Mucosa of gallbladder (tissue), 1 donor: Measurements from ENCODE around the gene KCNE4. TPM values are rescaled to one million over a fixed set of nuclear protein-coding genes. Genes with fewer than 3 reads are reported as not detected.
A peak's percentile ranks its signal among the peaks of the same experiment; 100 is the strongest.

ENCODE experiments used
- DNase-seq: peaks from one replicate; pipeline ENCODE4 v3.0.0-alpha.2; 2020; ENCODE audit warnings: low spot score
- total RNA-seq: library from RNA; stranded (reverse); gene quantifications from one replicate; pipeline ENCODE4 v1.2.1, GENCODE V29; 2021
- donor health status: DM: no; HTN: no; CAD: no.

The KCNE4 gene
- total RNA-seq, 1 donor from 2014 or later = 7.4 TPM

DNA sequence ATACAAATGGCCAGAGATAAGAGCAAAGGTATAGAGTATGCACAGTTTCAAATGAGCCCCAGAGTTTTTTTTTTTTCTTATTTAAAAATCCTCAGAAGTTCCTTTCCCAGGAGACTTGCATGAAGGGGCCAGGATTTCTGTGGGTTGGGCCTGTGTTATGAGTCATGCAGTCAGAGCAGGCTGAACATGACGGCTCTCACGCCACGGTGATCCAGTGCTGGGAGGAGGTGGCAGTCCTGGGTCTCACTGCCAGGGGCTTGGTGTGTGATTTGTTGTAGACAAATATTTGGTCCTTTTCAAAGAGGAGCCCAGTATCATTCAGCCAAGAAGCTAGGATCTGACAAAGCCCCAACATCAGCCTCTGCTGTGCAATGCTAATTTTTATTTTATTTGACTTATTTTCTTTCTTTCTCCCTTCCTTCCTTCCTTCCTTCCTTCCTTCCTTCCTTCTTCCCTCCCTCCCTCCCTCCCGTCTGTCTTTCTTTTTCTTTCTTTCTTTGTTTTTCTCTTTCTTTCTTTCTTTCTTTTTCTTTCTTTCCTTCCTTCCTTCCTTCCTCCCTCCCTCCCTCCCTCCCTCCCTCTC is 10.4 kb upstream of the KCNE4 start:
- peak; percentile 61 for DNase-seq

DNA sequence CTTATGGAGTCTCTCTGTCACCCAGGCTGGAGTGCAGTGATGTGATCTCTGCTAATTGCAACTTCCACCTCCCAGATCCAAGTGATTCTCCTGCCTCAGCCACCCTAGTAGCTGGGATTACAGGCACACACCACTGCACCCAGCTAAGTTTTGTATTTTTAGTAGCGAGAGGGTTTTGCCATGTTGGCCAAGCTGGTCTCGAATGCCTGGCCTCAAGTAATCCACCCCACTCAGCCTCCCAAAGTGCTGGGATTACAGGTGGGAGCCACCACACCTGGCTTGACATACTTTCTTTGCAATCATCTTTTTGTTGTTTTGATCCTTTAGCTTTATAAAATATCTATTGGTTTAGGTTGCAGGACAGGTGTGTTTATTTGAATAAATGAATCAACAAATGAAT is 9.7 kb upstream of the KCNE4 start:
- DNase-seq = no peak

DNA sequence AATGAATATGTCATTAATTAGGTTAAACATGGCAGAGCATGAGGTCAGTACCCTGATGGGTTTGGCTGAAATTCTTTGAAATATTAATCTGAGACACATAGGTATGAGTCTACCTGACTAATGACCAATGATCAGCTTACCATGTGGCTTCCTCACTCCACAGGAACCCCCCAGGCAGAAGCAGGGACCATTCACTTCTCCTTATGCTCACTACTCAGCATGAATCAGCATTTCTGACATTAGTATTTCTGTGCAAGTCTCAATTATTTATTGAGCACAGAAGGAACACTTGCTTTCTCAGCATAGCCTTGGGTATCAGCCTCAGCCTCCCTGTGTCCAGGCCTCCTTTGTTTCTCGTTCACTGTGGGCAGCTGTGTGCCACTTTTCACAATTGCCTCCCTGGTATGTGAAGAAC is 9.3 kb upstream of the KCNE4 start:
- no peak for DNase-seq

DNA sequence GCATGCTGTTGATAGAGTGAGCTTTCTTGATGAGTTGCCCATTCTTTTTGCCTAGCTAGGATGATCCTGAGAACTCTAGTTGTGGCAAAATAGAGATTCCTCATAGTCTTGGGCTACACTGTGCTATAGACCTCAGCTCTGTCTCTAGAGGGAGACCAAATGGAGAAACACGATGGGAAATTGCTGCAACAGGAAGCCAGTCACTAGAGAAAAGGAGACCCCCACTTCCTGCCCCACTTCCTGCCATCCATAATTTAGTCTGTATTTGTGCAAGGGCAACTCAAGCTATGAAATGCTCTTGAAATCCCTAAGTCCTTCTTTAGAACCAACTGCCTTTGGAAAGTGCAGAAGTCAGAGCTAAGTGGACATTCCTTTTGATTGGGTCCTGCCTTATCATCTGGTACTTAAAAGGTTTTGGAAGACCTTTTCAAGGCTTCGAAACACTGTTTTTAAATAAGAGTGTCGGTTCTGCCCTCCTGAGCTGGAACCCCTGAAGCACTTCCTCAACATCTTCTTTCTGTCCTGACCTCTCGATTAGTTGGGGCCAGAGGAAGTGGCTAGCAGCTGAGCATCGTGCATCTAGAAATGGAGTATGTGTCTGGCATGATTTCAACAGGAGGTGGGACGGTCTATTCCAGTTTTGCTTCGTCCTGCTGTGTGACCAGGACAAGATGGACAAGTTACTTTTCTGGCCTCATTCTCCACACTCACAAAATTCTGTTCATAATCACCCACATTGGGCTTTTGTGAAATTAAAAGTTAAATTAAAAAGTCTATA is 8.6 kb upstream of the KCNE4 start:
- no peak for DNase-seq

DNA sequence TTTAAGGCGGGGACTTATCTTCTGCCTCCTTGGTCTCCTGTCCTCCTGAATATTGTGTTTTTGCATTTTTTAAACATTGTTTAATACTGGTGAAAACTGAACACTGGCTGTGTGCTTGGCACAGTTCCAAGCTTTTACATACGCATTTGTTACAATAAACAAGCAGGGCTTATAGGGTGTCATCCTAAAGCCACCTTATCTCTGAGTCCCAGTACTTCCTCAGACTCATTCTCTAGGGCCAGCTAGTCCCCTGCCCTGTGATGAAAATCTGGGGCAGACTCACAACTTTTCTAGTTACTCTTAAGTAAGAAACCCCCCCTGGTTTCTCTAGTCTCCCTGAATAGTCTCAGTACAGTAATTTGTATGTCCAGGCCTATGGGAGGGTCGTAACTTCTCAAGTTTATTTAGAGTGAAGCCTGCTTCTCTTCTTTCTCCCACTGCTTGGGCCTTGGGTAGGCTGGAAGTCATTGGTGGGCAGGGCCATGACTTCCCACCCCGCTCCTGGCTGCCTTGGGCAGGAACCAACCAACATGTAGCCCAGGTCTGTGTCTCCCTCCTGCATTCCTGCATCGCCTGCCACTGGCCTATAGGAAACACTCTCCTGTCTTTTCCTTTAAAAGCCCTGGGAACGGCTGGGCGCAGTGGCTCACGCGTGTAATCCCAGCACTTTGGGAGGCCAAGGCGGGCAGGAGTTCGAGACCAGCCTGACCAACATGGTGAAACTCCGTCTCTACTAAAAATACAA is 7.7 kb upstream of the KCNE4 start:
- no peak for DNase-seq

DNA sequence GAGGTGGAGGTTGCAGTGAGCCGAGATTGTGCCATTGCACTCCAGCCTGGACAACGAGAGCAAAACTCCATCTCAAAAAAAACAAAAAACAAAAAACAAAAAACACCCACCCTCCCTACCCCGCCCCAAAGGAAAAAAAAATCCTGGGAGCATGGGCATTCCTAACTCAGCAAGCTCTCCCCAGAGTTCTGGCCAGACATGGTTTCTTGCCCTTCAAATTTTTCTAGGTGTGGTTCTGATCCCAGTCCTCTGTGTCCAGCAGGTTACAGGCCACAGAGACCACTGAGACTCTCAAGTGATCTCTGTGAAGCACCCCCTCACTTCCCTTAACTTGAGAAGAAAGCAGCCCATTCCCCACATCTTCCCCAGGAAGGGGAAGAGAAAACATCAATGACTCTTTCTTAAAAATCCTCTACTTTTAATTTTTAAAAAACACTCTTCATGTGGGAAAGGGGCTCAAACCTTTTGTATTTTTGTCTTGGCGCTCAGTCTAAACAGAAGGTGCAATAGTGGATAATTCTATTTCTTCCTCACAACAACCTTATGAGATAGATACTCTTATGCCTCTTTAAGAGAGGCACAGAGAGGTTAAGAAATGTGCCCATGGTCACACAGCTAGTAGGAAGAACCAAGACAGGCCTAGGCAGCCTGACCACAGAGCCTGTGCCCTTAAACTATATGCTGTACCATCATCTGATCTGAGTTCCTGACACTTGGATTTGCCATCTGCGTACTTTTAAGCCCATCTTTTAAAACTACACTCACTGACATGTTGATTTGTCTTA is 6.9 kb upstream of the KCNE4 start:
- no peak for DNase-seq

DNA sequence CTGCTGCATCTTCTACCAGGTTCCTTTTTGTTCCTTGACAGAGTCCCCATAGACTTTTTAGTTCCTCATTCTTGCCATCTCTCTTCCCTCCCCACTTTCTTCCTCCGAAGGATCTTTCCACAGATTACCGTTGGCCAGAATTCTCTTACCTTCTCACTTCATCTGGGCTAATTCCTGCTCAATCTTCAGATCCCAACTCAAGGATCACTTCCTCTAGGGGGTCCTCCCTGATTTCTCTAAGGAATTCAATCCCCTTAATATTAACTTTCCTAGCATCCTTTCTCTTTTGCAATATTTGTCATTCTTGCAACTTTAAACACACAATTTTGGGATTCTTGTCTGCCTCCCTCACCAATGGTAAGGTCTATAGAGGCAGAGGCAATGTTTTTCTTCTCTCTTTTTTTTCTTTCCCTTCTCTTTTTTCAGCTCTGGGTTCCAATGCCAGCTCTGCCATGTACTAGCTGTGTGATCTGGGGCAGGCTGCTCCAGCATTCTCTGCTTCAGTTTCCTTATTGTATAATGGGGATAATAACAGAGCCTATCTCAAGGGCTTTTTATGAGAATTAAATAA is 5.4 kb upstream of the KCNE4 start:
- DNase-seq = no peak

DNA sequence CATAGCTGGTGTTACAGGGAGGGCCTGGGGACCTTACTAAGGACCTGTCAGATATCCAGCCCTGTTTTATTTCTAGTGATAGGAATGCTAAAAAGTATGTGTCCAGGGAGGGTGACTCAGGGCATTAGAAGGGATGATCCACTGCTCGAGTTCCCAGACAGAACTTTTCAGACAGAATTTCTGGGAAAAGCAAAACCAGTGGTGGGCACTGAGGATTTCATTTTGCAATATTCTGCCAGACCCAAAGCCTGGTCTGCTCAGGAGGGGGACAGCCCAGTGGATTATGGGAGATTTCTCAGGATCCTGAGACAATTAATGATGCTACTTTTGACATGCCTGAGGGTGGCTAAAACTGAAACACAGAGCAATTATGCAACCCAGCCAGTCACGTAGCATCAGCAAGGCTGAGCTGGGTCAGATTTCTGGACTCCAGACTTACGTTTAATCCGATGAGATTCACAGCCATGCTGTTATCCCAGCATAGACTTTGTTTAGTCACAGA is 4.7 kb upstream of the KCNE4 start:
- peak; percentile 17 for DNase-seq

DNA sequence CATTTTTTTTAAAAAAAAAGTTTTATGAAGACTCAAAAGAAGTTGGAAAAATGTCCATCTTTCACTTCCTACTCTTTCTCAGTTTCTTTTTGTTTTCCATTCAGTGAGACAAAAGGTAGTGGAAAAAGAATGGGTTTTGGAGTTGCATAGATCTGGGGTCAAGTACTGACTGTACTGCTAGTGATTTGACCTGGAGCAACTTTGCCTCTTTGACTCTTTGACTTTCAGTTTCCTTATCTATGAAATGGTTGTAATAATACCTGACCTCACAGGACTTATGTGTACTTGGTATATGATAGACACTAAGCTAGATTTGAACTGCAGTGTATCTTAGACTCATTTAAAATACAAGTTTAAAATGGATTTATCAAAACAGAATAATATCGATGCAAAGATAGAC is 3.5 kb upstream of the KCNE4 start:
- DNase-seq = no peak

DNA sequence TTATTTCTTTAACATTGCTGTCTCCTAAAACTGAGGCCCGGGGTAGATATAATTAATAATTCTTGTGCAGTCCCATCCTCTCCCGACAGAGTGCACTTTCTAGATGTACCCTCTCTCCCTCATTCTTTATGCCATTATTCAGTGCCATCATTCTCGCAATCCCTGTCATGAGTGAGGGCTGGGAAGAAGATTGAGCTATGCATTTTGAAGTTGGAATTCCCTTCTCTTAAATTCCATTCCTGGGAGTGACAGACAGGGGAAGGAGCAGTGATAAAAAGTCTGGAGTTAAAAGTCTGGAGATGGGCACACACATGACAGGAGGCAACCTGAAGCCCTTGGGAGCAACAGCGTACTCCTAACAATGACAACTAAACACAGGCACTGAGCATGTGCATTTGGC is 2.6 kb upstream of the KCNE4 start:
- DNase-seq = no peak

DNA sequence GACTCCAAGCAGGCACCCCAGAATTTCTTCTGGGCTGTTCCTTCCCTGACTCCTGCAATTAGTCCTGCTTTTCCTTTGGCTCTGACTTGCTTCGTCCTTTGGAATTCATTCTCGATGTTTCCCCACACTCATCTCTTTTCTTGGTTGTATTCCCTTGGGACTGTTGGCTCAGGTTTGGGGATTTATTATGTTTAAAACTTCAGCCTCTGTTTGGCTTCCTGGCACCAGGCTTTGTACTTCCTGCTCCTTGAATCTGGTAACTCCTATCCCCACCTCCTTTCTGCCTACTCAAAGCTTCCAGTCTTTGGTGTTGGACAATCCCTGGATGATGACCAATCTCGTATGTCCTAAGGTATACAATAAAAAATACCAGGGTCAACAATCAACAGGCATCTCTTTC is 1.8 kb upstream of the KCNE4 start:
- no peak for DNase-seq

DNA sequence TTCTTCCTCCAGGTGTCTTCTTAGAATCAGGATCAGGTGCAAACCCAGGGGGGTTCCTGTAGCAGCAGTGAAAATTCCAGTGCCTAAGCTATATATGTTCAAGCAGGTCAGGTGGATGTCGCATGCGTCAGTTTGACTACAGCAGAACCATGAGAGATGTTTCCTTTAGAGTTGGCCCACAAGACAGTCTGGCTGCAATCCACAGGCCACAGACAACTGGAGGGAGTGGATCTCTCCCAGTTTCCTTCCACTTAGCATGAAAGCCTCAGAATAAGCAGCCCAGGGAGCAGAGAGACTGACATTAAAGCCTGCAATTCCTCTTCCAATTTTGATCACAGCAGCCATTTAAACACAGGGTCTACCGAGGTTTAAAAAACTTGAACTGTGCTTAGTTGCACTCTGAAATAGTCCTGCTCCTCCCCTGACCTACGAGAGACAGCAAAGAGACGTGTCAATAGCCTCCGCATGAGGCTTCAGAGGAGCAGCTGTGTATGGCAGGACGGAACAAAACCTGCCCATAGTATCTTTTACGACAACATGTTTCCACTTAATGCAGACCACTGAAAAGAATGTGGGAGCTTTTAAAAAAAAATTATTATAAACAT is 988 bp upstream of the KCNE4 start:
- DNase-seq = no peak

DNA sequence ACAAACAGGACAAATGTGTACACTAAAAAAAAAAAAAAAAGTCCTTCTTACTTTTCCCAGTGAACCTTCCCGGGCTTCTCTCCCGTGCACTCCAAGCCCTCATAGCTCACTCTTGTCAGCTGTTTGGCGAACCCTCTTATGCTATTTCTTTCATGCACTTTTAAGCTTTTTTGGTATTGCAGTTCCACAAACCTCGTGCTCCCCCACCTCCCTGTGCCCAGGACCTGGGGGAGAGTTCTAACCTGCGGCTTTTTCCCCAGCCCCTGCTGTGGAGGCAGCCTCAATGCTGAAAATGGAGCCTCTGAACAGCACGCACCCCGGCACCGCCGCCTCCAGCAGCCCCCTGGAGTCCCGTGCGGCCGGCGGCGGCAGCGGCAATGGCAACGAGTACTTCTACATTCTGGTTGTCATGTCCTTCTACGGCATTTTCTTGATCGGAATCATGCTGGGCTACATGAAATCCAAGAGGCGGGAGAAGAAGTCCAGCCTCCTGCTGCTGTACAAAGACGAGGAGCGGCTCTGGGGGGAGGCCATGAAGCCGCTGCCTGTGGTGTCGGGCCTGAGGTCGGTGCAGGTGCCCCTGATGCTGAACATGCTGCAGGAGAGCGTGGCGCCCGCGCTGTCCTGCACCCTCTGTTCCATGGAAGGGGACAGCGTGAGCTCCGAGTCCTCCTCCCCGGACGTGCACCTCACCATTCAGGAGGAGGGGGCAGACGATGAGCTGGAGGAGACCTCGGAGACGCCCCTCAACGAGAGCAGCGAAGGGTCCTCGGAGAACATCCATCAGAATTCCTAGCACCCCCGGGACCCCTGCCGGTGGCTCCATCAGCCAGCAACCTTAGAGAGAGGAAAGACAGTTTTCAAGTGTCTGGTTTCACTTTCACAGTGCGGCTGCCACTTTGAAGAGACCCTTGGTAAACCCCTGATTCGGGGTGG is 826 bp downstream of the KCNE4 start:
- no peak for DNase-seq

DNA sequence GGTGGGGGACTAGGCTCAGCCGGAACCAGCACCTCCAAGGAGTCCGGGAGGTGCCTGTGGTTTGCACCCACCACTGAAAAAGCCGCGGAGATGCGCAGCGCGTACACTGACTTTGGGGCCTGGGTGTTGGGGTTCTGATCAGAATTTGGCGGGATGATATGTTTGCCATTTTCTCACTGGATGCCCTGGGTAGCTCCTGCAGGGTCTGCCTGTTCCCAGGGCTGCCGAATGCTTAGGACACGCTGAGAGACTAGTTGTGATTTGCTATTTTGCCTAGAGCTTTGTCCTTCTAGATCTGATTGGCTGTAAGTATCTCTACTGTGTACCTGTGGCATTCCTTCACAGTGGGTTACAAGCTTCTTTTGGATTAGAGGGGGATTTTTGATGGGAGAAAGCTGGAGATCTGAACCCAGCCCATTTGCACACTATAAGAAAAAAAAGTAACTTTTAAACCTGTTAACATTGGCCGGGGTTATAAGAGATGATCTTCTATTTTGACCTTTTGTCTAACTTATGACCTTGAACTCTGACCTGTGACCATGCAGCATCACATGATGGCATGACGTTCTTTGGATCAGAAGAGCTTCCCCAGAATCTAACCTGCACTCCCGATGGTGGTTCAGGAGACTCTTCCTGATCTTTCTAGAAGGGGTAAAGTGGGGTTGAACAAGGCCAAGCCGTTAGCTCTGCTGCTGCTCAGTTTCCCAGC is 1.6 kb downstream of the KCNE4 start:
- no peak for DNase-seq

DNA sequence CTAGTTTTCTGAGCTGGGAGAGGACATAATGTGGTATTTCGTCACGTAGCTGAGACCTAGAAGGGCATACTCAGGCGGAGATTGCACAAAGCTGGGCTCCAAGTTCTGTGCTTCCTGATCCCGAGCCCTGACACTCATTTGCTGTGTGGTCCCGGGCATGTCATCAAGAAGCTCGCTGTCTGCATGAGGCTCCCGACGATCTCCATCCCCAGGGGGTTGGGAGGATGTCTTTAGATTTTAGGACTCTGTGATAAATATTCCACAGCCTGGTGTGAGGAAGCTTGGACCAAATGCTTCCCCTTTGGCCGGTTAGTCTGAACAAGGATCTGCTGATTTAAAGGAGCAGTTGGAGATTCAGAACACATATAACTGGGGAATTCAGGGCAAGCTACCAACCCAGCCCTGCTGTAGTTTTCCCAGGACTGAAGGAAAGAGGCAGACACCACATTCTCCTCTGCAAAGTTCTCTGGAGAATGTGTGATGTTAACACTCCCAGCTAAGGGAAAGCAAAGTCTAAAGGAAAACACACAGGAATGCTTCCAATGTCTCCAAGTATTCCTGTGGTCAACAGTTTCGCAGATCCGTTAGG is 2.3 kb downstream of the KCNE4 start:
- DNase-seq = peak; percentile 47

DNA sequence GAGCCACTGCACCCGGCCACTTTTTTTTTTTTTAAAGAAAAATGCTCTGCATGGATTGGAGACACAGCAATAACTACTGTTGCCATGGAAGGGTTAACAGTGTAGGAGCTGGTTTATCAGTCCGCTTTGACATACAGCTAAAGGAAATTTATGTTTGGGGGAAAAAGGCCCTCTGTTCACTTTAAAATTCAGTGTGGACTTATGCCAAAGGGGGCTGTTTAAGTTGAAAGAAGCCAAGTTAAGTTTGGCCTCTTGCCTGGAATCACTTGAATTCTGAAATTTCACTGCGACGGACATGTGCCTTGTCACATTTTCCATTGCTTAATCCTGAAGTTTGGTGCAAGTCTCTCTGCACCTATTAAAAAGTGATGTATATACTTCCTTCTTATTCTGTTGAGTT is 3.1 kb downstream of the KCNE4 start:
- no peak for DNase-seq

DNA sequence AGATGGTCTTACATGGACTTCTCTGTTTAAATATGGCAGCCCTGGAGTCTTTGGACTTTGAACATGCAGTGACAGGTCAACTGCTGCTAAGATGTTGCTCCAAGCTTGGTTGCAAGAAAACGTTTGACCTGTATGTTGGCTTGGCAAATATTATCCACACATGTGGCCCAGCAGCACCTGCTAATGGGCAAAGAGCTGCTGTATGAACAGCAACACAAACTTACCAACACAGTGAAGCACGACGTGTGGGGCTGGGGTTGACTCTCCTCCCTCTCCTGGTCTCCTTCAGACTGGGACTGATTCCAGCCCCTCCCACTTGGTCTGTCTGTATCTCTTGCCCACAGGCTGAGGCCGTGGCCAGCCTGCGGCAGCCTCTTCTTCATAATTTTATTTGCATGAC is 3.8 kb downstream of the KCNE4 start:
- DNase-seq = no peak

DNA sequence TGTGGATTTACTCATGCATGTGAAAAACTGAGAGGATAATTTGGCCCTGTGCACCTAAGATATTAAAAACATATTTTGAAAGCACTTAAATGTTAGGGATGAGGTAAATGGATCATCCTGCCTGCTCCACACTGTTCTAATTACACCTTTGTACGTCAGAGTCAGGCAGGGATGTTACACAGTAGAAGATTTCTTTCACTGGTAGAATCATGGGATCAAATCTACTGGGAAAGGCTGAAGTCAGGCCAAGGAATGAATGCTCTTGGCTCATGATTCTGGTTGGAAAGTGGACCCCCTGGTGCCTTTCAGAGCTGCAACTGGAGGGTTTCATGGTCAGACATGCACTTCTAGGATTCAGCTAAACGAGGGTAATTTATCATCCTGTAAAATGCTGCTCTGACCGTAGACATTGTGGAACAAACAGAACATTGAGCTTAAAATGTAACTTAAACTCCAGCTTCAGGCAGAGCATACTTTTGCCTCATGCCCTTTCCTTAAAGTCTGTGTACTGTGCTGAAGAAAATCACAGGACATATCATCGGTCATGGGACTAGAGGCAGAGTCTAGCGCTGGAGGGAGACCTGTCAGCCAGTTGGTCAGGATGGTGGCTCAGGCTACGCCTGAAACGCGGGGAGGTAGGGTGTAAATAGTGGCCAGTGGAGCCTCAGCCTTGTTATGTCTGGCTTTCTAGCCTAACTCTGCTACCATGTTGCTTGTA is 4.9 kb downstream of the KCNE4 start:
- DNase-seq = no peak
